TTC549 (cell line): ENCODE results near the gene DPEP2NB.
"Not testable (repeated sequence)": the region's sequence is repeated elsewhere in the genome, so short reads cannot be mapped to it uniquely, and the experiment has no call there.

ENCODE experiments used
- FAIRE-seq: peaks from 2 replicates; lab custom pipeline; 2012; peaks lifted over from hg19 to GRCh38; lab: Jason Lieb, UNC

DPEP2NB gene

GRCh38 chr16:68009872-68010271 is 5.8 kb downstream of the DPEP2NB start:
- FAIRE-seq, result not testable (repeated sequence)

DNA sequence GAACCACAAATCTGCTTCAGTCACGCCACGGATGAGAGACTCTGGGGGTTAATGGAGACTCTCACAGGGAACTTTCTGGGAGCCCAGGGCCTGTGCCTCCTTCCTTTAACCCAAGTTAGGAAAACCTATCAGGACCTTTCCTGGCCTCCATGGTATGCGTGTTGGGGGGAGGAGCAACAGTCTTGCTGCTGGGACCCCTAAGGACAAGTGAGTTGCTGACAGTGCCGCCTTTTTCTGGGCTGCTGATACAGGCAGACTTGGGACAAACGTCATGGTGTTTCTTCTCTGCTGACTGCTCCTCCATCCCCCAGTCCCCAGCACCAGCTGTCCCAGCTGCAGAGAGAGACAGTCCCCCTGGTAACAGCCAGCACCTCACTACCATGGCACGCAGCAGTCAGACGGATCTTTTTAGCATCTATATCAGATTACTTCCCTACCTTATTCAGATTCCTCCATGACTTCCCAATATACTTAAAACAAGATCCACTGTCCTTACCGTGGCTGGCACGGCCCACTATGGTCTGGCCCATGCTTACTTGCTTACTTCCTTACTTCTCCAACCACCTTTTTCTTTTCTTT is 6.5 kb downstream of the DPEP2NB start:
- FAIRE-seq, result no peak

DNA sequence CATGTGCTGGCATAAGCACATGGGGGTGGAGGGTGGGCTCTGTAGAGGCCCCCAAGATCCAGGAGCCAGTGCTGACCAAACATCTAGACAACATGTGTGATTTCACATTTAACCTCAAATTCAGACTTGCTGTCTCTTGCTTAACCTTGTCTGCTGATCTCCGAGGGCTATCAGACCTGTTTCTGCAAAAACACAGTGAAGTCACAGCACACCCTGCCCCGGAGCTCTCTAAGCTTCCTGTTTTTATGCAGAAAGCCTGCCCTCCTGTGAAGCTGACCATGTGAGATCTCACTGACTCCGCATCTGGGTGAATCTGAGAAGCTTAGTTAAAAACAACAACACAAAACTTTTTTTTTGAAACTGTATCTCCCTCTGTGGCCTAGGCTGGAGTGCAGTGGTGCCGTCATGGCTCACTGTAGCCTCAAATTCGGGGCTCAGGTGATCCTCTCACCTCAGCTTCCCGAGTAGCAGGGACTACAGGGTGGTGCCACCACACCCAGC is 9.9 kb downstream of the DPEP2NB start:
- FAIRE-seq, result no peak

DNA sequence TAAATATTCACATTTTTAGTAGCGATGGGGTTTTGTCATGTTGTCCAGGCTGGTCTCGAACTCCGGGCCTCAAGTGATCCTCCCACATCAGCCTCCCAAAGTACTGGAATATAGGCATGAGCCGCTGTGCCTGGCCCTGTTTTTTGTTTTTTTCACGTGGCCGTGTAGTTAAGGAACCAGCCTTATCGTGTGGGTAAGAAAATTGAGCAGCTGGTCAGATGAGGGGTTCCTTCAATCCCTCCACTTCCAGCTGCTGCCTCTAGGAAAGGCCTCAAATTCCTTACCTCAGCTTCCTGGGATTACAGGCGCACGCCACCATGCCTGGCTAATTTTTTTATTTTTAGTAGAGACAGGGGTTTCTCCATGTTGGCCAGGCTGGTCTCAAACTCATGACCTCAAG is 10.5 kb downstream of the DPEP2NB start:
- FAIRE-seq, result no peak

DNA sequence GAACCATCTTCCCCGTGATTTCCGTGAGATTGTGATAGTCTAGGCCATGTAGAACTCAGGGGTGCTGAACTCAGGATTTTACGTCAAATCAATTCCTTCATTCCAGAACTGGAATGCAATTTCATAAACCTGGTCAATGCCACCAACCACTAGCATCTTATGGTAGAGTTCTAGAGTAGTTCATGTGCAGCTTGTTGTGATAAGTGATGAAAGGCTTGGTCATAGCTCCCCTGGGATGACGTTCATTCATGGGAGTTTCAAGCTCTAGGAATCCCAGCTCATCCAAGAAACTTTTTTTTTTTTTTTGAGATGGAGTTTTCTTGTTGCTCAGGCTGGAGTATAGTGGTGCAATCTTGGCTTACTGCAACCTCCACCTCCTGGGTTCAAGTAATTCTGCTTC is 12.7 kb downstream of the DPEP2NB start:
- no peak for FAIRE-seq

GRCh38 chr16:68000450-68000849 is 15.3 kb downstream of the DPEP2NB start:
- no peak for FAIRE-seq

DNA sequence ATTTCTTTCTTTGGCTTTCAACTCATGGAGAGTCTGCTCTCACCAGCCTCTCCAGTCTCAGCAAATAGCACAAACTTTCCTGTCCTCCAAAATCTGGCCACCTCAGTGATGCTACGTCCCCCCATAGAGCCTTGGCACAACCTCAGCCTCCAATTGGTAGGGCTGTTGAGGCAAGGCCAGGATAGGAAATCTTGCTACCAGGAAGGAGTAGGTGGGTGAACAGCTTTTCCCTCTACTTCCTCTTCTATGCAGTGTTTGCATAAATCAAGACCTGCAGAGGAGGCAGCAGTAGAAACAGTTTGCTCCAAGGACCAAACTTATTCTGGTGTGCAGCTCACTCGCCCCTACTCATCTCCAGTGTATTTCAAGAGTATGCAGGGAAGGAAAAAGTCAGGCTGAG is 15.7 kb downstream of the DPEP2NB start:
- FAIRE-seq, result no peak

GRCh38 chr16:67998779-67999688 is 16.7 kb downstream of the DPEP2NB start, which contains the start of gene DPEP2:
TSS of gene DPEP2 (minus strand) at chr16:67999484. CDS start at chr16:67993212, 6,272 bp downstream.
- FAIRE-seq, result not testable (repeated sequence)

DNA sequence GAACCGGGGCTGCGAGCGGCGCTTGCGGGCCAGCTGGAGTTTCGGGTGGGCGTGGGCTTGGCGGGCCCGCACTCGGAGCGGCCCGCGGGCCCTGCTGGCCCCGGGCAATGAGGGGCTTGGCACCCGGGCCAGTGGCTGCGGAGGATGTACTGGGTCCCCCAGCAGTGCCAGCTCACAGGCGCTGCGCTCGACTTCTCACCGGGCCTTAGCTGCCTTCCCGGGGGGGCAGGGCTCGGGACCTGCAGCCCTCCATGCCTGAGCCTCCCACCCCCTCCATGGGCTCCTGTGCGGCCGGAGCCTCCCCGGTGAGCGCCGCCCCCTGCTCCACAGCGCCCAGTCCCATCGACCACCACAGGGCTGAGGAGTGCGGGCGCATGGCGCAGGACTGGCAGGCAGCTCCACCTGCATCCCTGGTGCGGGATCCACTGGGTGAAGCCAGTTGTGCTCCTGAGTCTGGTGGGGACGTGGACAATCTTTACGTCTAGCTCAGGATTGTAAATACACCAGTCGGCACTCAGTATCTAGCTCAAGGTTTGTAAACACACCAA is 17.4 kb downstream of the DPEP2NB start:
- not testable (repeated sequence) for FAIRE-seq

DNA sequence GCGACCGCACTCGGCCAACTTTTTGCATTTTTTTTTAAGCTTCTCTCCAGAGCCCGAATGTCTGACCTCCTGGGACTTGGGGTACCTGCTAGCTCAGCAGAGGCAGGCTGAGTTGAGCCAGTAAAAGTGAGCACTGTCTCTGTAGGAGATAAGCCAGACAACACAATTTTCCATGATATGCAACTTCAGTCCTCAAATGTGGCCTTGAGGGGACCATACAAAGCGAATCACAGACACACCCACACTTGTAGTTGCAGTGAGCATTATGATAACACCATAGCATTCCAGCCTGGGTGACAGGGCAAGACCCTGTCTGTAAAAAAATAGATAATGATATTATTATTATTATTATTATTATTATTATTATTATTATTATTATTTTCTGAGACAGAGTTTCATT is 19.0 kb downstream of the DPEP2NB start:
- no peak for FAIRE-seq

DNA sequence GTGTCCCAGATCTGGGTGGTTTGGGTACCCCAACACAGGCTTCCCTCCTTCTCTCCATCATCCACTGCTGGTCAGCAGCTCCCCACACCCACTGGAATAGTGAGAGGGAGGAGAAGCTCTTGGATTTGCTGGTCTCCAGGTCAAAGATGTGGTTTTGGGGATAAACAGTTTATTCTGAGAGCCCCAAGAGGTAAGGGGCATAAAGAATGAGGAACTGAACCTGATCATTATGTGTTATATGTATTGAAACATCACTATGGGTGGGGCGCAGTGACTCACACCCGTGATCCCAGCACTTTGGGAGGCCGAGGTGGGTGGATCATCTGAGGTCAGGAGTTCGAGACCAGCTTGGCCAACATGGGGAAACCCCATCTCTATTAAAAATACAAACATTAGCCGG is 20.3 kb downstream of the DPEP2NB start:
- FAIRE-seq, result no peak

DNA sequence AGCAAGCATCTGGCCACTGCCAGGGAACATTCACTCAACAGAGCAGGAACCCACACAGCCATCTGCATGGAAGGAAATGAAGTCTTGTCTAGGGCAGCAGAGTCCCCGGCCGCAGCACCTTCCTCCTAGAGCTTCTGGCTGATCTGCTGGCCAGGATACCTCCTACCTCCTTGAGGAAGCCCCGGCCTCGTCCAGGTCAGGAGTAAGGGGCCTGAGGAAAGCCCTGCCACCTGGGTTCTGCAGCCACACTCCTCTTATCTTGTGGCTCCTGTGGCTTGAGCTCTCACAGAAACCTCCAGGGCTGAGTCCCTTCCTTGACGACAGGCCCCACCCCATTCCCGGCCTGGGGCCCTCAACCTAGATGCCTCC is 21.7 kb downstream of the DPEP2NB start:
- FAIRE-seq, result not testable (repeated sequence)

GRCh38 chr16:67993207-67994039 is 22.3 kb downstream of the DPEP2NB start:
- FAIRE-seq, result no peak

GRCh38 chr16:67992661-67993206 is 23.0 kb downstream of the DPEP2NB start:
- no peak for FAIRE-seq

- FAIRE-seq, result no peak
Observed at GRCh38 chr16:67990018-67990386, 25.7 kb downstream of the DPEP2NB start.

- no peak for FAIRE-seq
Observed at GRCh38 chr16:67989322-67990017, 26.2 kb downstream of the DPEP2NB start.

DNA sequence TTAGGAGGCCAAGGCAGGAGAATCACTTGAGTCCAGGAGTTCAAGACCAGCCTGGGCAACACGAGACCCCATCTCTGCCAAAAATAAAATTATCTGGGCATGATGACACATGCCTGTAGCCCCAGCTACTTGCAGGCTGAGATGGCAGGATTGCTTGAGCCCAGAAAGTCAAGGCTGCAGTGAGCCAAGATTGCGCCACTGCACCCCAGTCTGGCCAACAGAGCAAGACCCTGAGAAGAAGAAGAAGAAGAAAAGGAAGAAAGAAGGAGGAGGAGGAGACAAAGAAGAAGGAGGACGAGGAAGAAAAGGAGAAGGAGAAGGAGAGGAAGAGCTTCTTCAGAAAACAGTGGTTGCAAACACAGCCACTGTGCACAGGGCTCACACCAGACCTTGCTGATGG is 27.0 kb downstream of the DPEP2NB start:
- no peak for FAIRE-seq

GRCh38 chr16:67987460-67988160 is 28.1 kb downstream of the DPEP2NB start:
- FAIRE-seq, result no peak

DNA sequence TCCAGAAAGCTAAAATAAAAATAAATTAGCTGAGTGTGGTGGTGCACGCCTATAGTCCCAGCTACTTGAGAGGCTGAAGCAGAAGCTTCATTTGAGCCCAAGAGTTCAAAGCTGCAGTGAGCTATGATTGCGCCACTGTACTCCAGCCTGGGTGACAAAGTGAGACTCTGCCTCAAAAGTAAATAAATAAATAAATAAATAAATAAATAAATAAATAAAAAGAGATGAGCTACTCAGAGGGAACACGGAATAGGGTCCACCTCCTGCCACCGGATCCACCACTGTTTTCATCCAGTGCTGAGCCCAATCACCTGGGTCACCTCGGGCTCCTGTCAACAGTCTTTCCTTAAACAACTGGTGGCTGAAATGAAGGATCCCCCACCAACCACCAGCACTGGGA is 28.8 kb downstream of the DPEP2NB start:
- FAIRE-seq, result no peak

DNA sequence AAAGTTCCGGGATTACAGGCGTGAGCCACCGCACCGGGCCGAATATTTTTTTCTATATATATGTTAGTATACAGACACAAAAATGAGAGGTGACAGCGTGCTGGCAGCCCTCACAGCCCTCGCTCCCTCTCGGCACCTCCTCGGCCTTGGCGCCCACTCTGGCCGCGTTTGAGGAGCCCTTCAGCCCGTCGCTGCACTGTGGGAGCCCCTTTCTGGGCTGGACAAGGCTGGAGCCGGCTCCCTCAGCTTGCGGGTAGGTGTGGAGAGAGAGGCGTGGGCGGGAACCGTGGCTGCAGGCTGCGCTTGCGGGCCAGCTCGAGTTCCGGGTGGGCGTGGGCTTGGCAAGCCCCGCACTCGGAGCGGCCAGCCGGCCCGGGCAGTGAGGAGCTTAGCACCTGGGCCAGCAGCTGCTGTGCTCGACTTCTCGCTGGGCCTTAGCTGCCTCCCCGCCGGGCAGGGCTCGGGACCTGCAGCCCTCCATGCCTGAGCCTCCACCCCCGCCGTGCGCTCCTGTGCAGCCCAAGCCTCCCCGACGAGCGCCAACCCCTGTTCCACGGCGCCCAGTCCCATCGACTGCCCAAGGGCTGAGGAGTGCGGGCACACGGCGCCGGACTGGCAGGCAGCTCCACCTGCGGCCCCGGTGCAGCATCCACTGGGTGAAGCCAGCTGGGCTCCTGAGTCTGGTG is 33.6 kb downstream of the DPEP2NB start:
- no peak for FAIRE-seq
